BJ (cell line): ENCODE data around the gene NFYA. TPM values are rescaled to one million over a fixed set of nuclear protein-coding genes. Genes with fewer than 3 reads are reported as not detected.
"Not testable (repeated sequence)": the region's sequence is repeated elsewhere in the genome, so short reads cannot be mapped to it uniquely, and the experiment has no call there.

Experiments
- CTCF ChIA-PET: fragments of 350-600 bp; formaldehyde crosslinking; extraction: SDS; loops from one replicate; lab custom pipeline; 2021; ENCODE audit warnings: antibody characterized with exemption, inconsistent platforms; lab: Yijun Ruan, JAX
- POLR2A ChIA-PET: fragments of 300-600 bp; sonication (Branson Sonifier 250); formaldehyde crosslinking; extraction: SDS; loops from one replicate; lab custom pipeline; 2021; ENCODE audit warnings: antibody characterized with exemption; lab: Charles Lee
- DNase-seq: peaks from one replicate; pipeline ENCODE4 v3.0.0-alpha.2; 2011; ENCODE audit warnings: low read depth
- H3K27me3 ChIP-seq: 2 replicates; pipeline ENCODE4 v1.6.0; 2011; ENCODE audit warnings: low read length; ENCODE audit not compliant: control insufficient read depth, insufficient read depth
- H3K36me3 ChIP-seq: 2 replicates; pipeline ENCODE4 v1.5.1; 2011; ENCODE audit warnings: low read length; ENCODE audit not compliant: control insufficient read depth, insufficient read depth
- H3K4me3 ChIP-seq: 2 replicates; pipeline ENCODE4 v1.5.1; 2011; ENCODE audit warnings: low read depth, mild to moderate bottlenecking, control low read depth, low read length
- polyA plus RNA-seq: library from polyadenylated mRNA; depleted of rRNA; stranded (reverse); fragments of >200 nt; gene quantifications from 2 replicates; pipeline ENCODE4 v1.2.3, GENCODE V29; 2011
- TF ChIP-seq, protein P1 (sequence below): IDR thresholded peaks from 2 replicates; pipeline ENCODE4 v1.5.1; 2011; ENCODE audit warnings: low read depth, mild to moderate bottlenecking, control low read depth, inconsistent platforms, low read length, moderate library complexity; ENCODE audit not compliant: insufficient read depth

Gene NFYA
- polyA plus RNA-seq, 1 experiment = 7.6 TPM

DNA sequence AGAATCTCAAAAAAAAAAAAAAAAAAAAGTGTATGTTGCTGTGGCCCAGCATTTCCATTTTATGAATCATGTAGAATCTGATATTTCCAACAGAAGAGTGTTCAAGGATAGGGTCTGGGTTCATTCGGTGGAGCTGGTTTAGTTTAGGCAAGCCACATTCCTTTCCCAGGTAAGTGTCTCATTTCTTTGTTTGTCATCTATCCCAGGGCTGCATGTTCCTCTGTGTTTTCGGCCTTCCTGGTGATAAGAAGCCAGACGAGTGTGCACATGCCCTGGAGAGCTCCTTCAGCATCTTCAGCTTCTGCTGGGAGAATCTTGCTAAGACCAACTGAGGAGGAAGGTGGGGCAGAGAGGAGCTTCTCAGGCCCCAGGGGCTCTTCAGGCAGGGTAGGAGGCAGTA is 38.2 kb downstream of the NFYA start:
- H3K4me3 ChIP-seq = no peak overlapping the region
- no peaks in the 10 kb centered on the region for H3K36me3 ChIP-seq
- TF ChIP-seq, protein P1, sequence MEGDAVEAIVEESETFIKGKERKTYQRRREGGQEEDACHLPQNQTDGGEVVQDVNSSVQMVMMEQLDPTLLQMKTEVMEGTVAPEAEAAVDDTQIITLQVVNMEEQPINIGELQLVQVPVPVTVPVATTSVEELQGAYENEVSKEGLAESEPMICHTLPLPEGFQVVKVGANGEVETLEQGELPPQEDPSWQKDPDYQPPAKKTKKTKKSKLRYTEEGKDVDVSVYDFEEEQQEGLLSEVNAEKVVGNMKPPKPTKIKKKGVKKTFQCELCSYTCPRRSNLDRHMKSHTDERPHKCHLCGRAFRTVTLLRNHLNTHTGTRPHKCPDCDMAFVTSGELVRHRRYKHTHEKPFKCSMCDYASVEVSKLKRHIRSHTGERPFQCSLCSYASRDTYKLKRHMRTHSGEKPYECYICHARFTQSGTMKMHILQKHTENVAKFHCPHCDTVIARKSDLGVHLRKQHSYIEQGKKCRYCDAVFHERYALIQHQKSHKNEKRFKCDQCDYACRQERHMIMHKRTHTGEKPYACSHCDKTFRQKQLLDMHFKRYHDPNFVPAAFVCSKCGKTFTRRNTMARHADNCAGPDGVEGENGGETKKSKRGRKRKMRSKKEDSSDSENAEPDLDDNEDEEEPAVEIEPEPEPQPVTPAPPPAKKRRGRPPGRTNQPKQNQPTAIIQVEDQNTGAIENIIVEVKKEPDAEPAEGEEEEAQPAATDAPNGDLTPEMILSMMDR = no peak
- no peaks in the 10 kb centered on the region for H3K27me3 ChIP-seq
- no peak for DNase-seq
- ChIA-PET POLR2A (no interaction called here), CTCF (interaction anchor here (0.5 to 1.0 kb wide), 3 partner anchors 19 to 220 kb away, joined by 3 to 4 read pairs (median 3); no protein-coding TSS in a partner anchor)

GRCh38 chr6:41115027-41115426 is 42.3 kb downstream of the NFYA start:
- H3K36me3 ChIP-seq, H3K4me3 ChIP-seq, H3K27me3 ChIP-seq, DNase-seq, CTCF ChIA-PET, POLR2A ChIA-PET: not testable (repeated sequence)

- TF ChIP-seq, protein P1 = no peak
- no peaks in the 10 kb centered on the region for H3K36me3 ChIP-seq
- H3K27me3 ChIP-seq = no peaks in the 10 kb centered on the region
- no peak for DNase-seq
- ChIA-PET CTCF (interaction anchor here (1.3 kb wide), 1 partner anchor 34 kb away, joined by 3 read pairs; no protein-coding TSS in a partner anchor), POLR2A (no interaction called here)
- H3K4me3 ChIP-seq = no peak overlapping the region
Observed at GRCh38 chr6:41119508-41119907, 46.7 kb downstream of the NFYA start.

- TF ChIP-seq, protein P1 = no peak
- DNase-seq = no peak
- H3K4me3 ChIP-seq = no peak overlapping the region
- ChIA-PET POLR2A (no interaction called here), CTCF (interaction anchor here (1.3 kb wide), 1 partner anchor 33 kb away, joined by 3 read pairs; no protein-coding TSS in a partner anchor)
- H3K27me3 ChIP-seq = no peaks in the 10 kb centered on the region
- H3K36me3 ChIP-seq = no peaks in the 10 kb centered on the region
Observed at GRCh38 chr6:41120058-41120457, 47.3 kb downstream of the NFYA start.

- TF ChIP-seq, protein P1 = no peak
- Histone ChIP-seq H3K4me3 (no peak overlapping the region), H3K27me3 (no peaks in the 10 kb centered on the region), H3K36me3 (no peaks in the 10 kb centered on the region)
- ChIA-PET CTCF (no interaction called here), POLR2A (no interaction called here)
- DNase-seq = no peak
Observed at GRCh38 chr6:41122373-41122772, 49.6 kb downstream of the NFYA start.

DNA sequence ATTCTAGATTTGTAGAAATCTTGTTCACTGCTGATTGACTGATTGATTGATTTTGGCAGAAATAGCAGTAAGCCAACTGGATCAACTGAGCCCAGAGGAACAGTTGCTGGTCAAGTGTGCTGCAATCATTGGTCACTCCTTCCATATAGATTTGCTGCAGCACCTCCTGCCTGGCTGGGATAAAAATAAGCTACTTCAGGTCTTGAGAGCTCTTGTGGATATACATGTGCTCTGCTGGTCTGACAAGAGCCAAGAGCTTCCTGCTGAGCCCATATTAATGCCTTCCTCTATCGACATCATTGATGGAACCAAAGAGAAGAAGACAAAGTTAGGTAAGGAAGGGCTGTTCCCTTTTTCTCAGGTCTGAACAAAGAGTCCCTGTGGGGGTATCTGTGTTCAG is 50.1 kb downstream of the NFYA start:
- ChIA-PET POLR2A (no interaction called here), CTCF (no interaction called here)
- TF ChIP-seq, protein P1 = no peak
- no peaks in the 10 kb centered on the region for H3K36me3 ChIP-seq
- DNase-seq = no peak
- H3K4me3 ChIP-seq = no peak overlapping the region
- H3K27me3 ChIP-seq = no peaks in the 10 kb centered on the region
